Left colon (tissue), 2 donors: ENCODE measurements around the gene UNC5B. TPM values are rescaled to one million over a fixed set of nuclear protein-coding genes. Genes with fewer than 3 reads are reported as not detected.
"Not testable (repeated sequence)": the region's sequence is repeated elsewhere in the genome, so short reads cannot be mapped to it uniquely, and the experiment has no call there.

Experiments used
- ATAC-seq: fragments of 200-7000 bp; cut with Tn5 transposase; one replicate; pipeline ENCODE4 v1.9.1; 2020; ENCODE audit warnings: mild to moderate bottlenecking, moderate library complexity
- DNase-seq, 2 donors: peaks; one replicate each; pipeline ENCODE4 v3.0.0-alpha.2; 2020
- intact Hi-C, 2 donors: fragments of 100-400 bp; cut with DNase I in 1 of 2; cut with micrococcal nuclease in 1 of 2; formaldehyde crosslinking; loops; one replicate each; pipeline versions ENCODE4 v1.11.2 to v1.14.0; 2022; cut with DNase I, micrococcal nuclease
- total RNA-seq, 2 donors: library from RNA; stranded (reverse); fragmentation: NEBNext Ultra II Directional; extraction: Animal tissue kit (Norgen Biotek cat#: 25700); gene quantifications; one replicate each; pipeline ENCODE4 v1.2.1, GENCODE V29; 2021
- donor health status: DM: no; HTN: no; CAD: no.
- donor health status: DM: yes; HTN: yes; CAD: no.

Gene UNC5B
- total RNA-seq, 2 donors from 2014 or later: 19.4 to 32.4 TPM

GRCh38 chr10:71296086-71296485 lies 83.7 kb downstream of the UNC5B start:
- intact Hi-C loops: no loop called here
- no peak for ATAC-seq
- no peak for DNase-seq

DNA sequence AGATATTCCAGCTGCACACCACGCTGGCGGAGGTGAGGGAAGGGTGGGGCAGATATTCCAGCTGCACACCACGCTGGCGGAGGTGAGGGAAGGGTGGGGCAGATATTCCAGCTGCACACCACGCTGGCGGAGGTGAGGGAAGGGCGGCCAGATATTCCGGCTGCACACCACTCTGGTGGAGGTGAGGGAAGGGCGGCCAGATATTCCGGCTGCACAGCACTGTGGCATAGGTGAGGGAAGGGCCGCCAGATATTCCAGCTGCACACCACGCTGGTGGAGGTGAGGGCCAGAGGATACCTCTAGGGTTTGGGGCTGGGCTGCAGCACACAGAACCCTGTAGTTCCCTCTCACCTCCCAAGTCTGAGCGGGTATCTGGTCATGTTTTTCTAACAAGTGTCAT lies 84.4 kb downstream of the UNC5B start:
- DNase-seq, intact Hi-C loops, ATAC-seq: not testable (repeated sequence)

- DNase-seq (no peak), ATAC-seq (no peak)
- intact Hi-C loops: no loop called here
Measured at GRCh38 chr10:71297343-71297742, 85.0 kb downstream of the UNC5B start.

DNA sequence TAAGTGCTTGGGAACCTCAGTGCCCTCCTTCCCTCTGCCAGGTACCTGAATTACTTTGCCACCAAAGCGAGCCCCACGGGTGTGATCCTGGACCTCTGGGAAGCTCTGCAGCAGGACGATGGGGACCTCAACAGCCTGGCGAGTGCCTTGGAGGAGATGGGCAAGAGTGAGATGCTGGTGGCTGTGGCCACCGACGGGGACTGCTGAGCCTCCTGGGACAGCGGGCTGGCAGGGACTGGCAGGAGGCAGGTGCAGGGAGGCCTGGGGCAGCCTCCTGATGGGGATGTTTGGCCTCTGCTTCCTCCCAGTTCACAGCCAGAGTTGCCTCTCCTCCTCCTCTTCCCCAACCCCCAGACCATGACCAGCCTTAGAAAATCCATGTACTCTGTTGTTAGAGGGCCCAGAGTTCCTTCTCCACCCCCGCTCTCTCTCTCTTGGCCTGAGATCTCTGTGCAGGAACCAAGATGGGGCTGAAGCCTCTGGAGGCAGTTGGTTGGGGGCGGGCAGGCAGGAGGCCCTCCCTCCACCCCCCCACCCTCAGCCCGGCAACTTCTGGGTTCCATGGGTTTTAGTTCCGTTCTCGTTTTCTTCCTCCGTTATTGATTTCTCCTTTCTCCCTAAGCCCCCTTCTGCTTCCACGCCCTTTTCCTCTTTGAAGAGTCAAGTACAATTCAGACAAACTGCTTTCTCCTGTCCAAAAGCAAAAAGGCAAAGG lies 86.9 kb downstream of the UNC5B start:
- intact Hi-C loops: no loop called here
- ATAC-seq: no peak
- no peak for DNase-seq

GRCh38 chr10:71300555-71301370 lies 88.4 kb downstream of the UNC5B start:
- ATAC-seq: no peak
- no peak for DNase-seq
- intact Hi-C loops: no loop called here

- DNase-seq: no peak
- intact Hi-C loops: no loop called here
- ATAC-seq: no peak
Measured at GRCh38 chr10:71301371-71301916, 89.1 kb downstream of the UNC5B start.

DNA sequence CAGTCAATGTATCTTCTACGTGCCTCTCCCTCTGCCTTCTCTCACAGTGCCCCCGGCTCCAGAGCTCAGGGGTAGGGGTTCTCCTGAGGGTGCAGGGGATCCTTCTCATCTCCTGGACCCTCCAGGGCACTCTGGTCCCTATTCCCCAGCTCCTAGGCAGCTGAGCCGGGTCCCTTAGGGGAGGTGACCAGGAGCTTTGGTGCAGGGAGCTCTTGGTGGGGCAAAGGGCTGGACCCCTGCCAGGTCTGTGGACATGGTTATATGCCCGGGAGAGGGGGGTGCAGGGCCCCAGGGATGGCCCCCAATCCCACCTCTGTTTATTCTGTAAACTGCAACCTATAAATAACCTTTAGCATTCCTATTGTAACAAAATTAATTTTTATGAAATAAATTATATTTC lies 90.1 kb downstream of the UNC5B start:
- intact Hi-C loops: no loop called here
- DNase-seq: no peak
- ATAC-seq: no peak

DNA sequence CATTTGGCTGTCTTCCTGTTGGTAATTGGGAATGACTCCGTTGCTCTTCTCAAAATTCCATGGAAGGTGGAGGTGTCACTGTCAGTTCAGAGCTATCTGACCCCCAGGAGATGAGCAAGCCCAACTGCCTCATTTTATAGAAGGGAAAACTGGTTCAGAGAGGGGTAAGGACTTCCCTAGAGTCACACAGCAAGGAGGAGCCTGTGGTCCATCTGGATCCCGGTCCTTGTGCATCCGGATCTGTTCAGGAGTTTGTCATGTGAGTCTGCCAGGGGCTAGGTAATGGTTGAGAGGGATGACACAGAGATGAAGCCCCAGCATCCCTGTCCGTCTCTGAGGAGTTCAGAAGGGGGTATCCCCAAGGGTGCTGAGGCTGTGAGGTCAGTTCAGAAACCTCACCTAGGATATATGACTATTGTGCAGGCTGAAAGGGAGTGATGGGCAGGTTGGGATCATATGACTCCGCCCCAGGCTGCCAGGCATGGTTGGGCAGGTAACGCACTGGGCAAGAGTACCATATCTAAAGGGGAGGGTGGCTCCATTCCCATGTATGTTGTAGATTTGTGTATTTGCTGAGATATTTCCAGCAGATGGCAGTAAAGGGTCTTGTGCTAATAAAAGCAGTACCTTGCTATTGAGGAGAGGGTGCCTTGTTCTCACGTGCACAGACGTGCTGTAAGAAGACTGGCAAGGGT lies 90.7 kb downstream of the UNC5B start:
- intact Hi-C loops: no loop called here
- ATAC-seq (peak; percentile 46), DNase-seq (no peak)

- no peak for DNase-seq
- intact Hi-C loops: no loop called here
Measured at GRCh38 chr10:71303569-71303907, 91.2 kb downstream of the UNC5B start.

DNA sequence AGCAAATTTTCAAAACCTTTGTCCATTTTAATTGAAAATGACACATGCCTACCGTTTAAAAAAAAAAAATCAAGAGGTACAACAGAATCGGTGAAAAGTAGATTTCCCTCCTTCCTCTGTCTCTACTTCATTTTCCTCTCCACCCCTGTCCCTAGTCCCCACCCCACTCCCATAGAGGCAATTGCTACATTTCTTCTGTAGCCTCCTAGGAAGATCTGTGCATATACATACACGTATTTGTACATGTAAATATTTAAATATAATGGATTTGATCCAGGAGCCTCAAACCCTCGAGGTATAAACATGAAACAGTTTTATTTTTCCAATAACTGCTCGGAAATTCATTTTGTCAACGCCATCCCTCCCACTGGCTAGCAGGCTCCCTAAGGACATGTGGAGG lies 92.5 kb downstream of the UNC5B start:
- no peak for ATAC-seq
- intact Hi-C loops: no loop called here
- no peak for DNase-seq

More at GRCh38 chr10:71303569-71303907, 91.2 kb downstream of the UNC5B start:
- ATAC-seq: no peak

DNA sequence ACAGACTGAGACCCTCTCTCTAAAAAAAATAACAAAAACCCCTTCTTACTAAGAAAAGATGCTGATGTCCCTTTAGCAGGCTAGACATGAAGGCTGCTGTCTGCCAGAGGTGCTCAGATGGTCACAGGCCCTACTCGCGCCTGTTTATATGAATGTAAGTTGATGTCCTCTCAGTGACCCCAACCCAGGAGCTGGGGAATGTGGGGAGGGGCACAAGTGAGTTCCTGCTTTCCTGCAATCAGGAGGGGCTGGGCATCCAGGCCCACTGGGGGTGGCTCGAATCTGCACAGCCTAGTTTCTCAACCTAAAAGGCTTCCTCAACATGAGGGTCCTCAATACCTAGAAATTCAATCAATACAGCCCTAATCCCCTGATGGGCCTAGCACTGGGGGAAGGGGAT lies 94.6 kb downstream of the UNC5B start:
- ATAC-seq (no peak), DNase-seq (no peak)
- intact Hi-C loops: no loop called here

- DNase-seq: no peak
Measured at GRCh38 chr10:71307469-71308085, 95.2 kb downstream of the UNC5B start.

GRCh38 chr10:71308244-71308643 lies 95.9 kb downstream of the UNC5B start:
- ATAC-seq (no peak), DNase-seq (no peak)
- intact Hi-C loops: no loop called here

More at GRCh38 chr10:71307469-71308085, 95.2 kb downstream of the UNC5B start:
- ATAC-seq: no peak
- intact Hi-C loops: no loop called here

DNA sequence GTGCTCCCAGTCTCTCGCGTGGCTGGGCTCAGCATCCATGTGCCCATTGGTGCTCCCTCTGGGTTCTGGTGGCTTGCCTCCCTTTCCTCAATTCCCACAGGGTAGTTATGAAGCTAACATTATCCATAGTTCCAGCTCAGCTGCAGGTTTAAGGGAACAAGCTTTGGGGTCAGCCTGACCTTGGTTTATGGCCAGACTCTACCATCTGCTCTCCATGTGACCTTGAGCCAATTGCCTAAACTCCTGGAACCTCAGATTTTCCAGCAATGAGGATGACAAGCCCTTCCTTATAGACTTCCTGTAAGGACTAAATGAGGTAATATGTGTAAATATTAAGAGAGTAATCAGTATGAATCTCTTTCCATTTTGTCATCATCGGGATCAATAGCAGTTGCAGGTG lies 96.6 kb downstream of the UNC5B start:
- no peak for DNase-seq
- intact Hi-C loops: no loop called here
- ATAC-seq: no peak

DNA sequence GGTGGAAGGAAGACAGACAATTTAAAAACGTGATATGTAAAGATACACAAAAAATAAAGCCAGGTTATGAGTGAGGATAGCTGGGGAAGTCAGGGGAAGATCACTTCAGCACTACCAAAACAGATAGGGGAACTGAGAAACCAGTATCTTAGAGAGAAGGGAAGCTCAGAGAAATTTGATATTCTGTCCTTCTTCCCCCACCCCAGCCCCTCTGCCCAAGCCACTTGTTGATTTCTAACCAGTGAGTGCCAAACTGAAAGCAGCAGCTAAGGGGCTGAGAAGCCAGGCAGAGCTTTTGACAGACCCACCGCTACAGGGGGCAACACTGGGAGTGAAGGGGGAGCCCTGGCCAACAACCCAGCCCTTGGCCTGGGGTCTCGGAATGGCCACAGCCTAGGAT lies 97.5 kb downstream of the UNC5B start:
- no peak for ATAC-seq
- DNase-seq: no peak
- intact Hi-C loops: loop anchor here (5.0 to 10.0 kb wide), 2 partner anchors 257 to 505 kb away; no protein-coding TSS in a partner anchor

DNA sequence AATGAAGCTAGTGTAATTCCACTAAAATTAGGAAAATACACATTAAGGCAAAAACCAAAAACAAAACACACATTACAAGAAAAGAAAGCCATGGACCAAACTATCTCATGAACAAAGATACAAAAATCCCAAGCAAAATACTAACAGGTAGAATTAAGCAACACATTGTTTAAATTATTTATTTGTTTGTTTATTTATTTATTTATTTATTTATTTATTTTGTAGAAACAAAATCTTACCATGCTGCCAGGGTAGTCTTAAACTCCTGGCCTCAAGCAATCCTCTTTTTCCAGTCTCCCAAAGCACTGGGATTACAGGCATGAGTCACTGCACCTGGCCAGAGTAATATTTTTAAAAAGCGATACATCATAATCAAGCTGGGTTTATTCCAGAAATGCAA lies 99.8 kb downstream of the UNC5B start:
- intact Hi-C loops: loop anchor here (5.0 to 10.0 kb wide), 2 partner anchors 255 to 503 kb away; no protein-coding TSS in a partner anchor
- DNase-seq: no peak
- ATAC-seq: no peak

GRCh38 chr10:71312811-71313789 lies 100.7 kb downstream of the UNC5B start:
- peak; percentile 28 for ATAC-seq
- peak; percentile 32 to 70 for DNase-seq
- intact Hi-C loops: loop anchor here (5.0 to 10.0 kb wide), 2 partner anchors 254 to 502 kb away; no protein-coding TSS in a partner anchor
